Globus pallidus (tissue), 1 donor: ENCODE measurements around the gene SETD2.
"Not testable (repeated sequence)": the region's sequence is repeated elsewhere in the genome, so short reads cannot be mapped to it uniquely, and the experiment has no call there.

ENCODE experiments used
- DNase-seq: peaks from one replicate; pipeline ENCODE4 v3.0.0-alpha.2; 2015; ENCODE audit warnings: low spot score

Gene SETD2

GRCh38 chr3:47035645-47036044 is 128.3 kb downstream of the SETD2 start:
- DNase-seq: no peak

DNA sequence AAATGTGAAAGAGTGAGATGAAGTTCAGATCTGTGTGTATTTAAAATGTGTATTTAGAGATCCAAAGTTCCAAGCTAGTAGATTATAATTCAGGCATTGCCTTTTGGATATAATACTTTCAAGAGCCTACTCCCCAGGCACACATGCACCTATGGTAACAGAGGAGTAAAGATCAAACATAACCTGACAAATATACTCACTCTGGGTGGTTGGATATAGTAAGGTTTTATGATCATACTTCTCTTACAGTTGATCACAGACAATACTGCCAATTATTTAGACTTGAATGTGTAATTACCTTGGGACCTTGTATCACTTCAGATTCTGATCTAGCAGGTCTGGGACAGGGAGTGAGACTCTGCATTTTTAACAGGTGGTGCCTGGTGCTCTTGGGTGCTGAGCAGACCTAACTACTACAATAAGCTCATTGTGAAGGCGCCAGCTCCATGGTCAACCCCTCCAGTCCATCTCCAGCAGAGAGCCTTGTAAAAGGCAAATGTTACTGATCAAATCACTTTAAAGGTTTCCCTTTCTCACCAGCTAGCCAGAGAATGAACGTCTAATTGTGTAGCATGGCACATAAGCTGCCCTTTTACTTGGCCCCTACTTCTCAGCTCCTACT is 128.9 kb downstream of the SETD2 start:
- DNase-seq: peak; percentile 69

DNA sequence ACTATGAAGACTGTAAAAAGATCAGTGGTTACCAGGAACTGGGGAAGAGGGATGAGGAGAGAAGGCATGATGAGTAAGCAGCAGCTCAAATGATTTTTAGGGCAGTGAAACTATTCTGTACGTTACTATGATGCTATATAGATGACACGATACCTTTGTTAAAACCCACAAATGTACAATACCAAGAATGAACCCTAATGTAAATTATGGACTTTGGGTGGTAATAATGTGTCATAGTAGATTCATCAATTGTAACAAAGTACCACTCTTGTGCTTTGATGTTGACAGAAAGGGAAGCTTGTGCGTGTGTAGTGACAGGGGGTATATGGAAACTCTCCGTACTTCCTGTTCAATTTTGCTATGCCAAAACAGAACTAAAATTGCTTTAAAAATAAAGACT is 132.9 kb downstream of the SETD2 start:
- not testable (repeated sequence) for DNase-seq

GRCh38 chr3:47028667-47029066 is 135.2 kb downstream of the SETD2 start:
- DNase-seq: no peak

DNA sequence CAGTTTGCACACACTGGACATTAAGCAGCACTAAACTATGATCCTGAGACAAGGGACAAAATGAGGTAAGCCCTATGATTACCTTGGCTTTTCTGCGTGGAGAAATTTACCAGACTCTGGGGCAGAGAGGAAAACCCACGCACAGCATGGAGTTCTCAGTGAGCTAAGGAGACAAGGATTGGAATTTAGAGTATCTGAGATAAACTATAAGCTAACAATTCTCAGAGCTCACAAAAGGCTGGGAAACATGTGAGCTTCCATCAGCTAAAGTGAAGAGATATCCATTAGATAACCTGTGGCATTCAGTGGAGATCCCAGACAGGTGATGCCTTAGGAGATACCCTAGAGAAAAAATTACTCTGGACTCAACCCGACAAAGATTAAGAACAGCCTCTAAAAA is 135.8 kb downstream of the SETD2 start:
- DNase-seq: no peak

DNA sequence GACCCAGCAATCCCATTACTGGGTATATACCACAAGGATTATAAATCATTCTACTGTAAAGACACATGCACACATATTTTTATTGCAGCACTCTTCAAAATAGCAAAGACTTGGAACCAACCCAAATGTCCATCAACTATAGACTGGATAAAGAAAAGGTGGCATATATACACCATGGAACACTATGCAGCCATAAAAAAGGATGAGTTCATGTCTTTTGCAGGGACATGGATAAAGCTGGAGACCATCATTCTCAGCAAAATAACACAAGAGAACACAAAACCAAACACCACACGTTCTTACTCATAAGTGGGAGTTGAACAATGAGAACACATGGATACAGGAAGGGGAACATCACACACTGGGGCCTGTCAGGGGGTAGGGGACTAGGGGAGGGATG is 137.5 kb downstream of the SETD2 start:
- DNase-seq: not testable (repeated sequence)

- no peak for DNase-seq
Measured at GRCh38 chr3:47024932-47025331, 139.0 kb downstream of the SETD2 start.

GRCh38 chr3:47022641-47023071 is 141.3 kb downstream of the SETD2 start:
- no peak for DNase-seq

- no peak for DNase-seq
Measured at GRCh38 chr3:47020311-47020710, 143.6 kb downstream of the SETD2 start.

DNA sequence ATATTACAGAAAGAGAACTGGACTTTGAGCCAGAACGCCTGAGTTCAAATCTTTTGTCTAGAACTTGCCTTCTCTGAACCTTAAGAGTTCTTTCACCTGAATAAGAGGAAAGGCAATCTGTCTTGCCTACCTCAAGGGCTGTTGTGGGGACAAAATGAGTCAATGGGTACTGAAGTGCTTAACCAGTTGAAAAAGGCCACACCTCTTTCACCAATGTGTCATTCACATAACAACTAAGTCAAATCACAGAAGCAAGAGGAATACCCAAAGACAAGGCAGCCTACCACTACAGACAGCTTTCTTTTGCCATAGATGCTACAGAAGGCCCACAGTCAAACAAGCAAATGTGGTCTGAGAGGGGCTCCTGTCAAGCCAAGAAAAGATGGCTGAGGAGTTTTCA is 144.7 kb downstream of the SETD2 start:
- no peak for DNase-seq

DNA sequence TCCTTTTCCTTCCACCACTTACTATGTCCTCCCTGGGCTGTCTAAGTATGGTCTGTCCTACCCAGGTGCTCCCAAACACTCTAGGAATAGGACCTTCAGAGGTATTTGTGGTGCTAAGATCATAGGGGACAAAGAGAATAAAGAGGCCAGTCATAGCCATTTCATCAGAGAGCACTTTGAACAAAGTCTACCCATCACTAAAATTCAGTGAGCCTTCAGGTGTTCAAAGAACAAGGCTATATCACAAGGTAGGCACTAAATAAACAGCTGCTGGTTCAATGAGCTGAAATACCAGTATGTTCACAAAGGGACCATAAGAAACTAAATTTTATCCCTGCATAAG is 145.7 kb downstream of the SETD2 start:
- no peak for DNase-seq

DNA sequence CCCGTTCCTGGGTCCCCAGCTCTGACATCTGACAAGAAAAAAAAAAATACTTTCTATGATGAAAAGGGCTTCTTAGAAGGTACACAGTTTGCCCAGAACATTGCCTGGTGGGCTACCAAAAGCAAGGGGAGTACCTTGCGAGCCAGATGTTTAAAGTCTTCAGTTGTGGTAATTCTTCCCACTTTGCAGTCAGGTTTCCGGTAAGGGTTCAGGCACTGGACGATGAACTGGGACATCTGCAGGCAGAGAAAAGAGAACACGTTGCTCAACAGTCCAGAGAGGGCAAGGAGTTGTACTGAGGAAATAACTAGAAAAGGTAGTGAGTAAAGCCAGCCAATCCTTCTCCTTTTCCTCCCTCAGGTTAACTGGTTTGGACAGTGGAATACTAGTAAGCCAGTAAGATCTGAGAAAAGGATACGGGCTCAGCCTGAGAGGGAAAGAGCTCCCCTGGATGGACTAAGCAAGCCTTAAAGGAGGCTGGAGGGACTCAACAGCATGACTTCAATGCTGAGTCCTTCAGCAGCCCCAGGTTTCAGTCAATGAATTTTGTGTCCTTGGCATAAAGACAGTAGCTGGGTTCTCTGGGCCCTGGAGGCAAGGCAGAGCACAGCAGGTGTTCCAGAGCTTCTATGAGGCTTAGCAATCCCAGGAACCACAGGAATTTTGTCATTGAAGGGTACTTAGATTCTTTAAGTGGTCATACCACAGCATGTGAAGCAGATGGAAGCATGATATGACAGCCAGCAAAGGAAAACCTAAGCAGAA is 146.2 kb downstream of the SETD2 start:
- no peak for DNase-seq

DNA sequence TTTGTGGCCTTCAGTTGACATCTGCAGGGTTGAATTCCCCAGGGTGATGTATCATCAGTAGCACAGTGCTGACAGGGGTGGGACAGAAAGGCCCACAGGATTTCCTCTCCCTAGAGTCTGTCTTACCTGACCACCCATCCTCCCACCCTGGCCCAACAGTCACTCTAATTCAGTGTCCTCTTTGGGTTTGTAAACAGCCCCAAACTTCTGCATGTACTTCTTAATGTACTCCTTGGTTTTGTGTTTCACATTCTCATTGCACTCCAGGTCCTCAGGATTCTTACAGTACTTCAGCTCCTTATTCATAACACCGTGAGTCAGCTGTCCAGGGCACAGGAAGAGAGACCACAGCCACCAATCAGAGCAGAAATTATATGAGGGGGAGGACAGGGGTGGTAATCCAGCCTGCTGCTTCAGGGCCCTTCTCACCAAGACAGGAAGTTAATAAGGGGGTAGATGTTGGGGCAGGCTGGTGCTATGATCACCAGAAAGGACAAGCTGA is 146.9 kb downstream of the SETD2 start:
- no peak for DNase-seq

GRCh38 chr3:47016086-47016933 is 147.6 kb downstream of the SETD2 start:
- no peak for DNase-seq

GRCh38 chr3:47015151-47015550 is 148.8 kb downstream of the SETD2 start:
- no peak for DNase-seq

DNA sequence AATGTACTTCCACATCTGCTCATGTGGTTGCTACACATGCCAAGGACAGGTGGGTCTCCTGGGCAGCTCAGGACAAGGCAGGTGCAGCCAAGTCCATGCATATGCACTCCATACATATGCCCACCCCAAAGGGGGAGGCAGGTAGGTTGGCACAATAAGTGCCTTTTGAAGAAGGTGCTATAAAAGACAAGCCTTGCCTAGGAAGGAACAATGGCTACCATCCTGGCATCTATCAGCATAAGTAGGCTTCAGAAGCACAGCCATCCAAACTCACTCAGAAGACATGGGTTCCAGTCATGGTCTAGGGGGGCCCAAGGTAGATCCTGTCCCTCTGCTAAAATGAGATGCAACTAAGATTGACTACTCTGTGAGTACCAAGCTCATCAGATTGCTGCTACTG is 149.9 kb downstream of the SETD2 start:
- no peak for DNase-seq

DNA sequence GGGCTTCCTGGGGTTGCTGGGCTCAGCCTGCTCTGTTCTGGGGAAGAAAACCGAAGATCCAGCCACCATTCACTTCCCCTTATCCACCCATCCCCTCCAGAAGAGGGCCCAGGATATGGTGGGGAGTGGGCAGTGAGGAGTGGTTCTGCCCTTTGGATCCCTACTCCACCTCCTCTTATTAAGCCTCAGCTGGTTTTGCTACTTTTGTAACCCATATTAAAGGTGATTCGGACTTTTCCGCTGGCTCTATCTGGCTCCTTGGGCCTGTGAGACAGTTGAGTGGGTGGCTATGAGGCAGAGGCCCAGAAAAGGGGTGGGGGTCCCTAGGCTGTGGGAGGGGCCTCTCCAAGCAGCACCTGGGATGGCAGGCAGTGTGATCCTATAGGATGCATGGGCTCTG is 150.7 kb downstream of the SETD2 start:
- no peak for DNase-seq

DNA sequence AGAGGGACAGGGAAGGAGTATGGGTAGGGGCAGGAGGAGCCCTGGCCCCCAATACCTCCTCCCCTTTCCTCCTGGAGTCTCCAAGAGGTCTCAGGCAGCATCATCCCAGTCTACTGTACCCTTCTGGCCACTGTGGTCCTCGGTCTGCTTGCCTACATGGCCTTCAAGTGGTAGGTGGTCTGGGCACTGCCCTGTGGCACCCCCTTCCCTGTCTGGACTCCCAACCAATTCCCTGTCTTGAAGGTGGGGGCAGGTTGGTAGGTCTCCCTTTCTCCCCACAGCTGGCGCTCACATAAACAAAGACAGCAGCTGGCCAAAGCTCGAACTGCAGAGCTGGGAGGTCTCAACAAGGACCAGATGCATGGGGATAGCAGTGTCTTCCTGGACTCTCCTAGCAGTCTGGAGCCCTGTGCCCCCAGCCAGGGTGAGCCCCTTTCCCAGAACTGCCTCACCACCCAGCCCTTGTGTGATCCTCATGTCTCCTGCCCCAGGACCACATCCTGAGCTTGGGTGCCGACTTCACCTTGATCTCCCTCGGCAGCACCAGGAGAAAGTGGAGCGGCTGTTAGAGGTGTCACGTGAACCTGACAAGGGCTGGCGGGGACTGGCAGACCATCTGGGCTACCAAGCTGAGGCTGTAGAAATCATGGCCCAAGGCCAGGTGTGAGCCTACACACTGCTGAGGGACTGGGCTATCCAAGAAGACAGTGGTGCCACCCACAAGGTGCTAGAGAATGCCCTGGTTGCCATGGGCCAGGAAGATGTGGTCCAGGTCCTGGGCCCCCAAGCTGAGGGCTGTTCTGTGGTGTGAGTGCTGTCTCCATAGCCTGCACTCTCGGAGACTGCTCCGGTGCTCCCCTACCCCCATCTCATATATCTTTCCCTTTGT is 151.3 kb downstream of the SETD2 start:
- DNase-seq: no peak

- DNase-seq: no peak
Measured at GRCh38 chr3:47011371-47011770, 152.5 kb downstream of the SETD2 start.

- no peak for DNase-seq
Measured at GRCh38 chr3:47010910-47011309, 153.0 kb downstream of the SETD2 start.

- no peak for DNase-seq
Measured at GRCh38 chr3:47010111-47010712, 153.7 kb downstream of the SETD2 start.
